GM12891 (cell line): ENCODE measurements around the gene CRYBA2.

Experiments used
- POLR2A ChIP-seq: IDR thresholded peaks from 2 replicates; pipeline ENCODE4 v1.6.1; 2011; ENCODE audit warnings: low read depth, low read length, control low read depth
- POLR2AphosphoS5 ChIP-seq: IDR thresholded peaks from 2 replicates; pipeline ENCODE4 v1.6.1; 2011; ENCODE audit warnings: low read depth, low read length, control low read depth
- SPI1 ChIP-seq: IDR thresholded peaks from 2 replicates; pipeline ENCODE4 v1.6.1; 2011; ENCODE audit warnings: low read depth, low read length, control low read depth
- TAF1 ChIP-seq: IDR thresholded peaks from 2 replicates; pipeline ENCODE4 v1.6.1; 2011; ENCODE audit warnings: low read depth, low read length, control low read depth

DNA sequence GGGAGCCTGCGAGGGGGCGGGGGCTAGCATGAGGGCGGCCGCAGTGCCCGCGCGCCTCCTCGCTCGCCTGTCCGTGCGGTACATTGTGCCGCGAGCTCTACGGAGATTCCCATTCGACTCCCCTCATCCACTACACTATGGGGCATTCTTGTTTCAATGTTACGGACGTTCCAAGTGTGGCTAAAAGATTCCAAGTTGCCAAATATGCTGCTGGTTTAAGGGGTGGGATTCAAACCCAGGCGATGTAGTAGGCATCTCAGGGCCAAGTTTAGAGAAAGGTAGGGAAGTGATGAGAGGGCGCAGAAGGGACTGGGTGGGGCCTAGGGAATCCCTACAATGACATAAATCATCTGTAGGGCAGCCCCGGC is 10.0 kb upstream of the CRYBA2 start:
- TF ChIP-seq SPI1 (no peak), TAF1 (no peak), POLR2A (no peak), POLR2AphosphoS5 (no peak)
